SW480 (cell line): Measurements from ENCODE around the gene PDE4B.
A peak's percentile ranks its signal among the peaks of the same experiment; 100 is the strongest.
"Not testable (repeated sequence)": the region's sequence is repeated elsewhere in the genome, so short reads cannot be mapped to it uniquely, and the experiment has no call there.

Experiments used
- DNase-seq: peaks from one replicate; pipeline ENCODE4 v3.0.0-alpha.2; 2016; ENCODE audit warnings: low spot score

PDE4B gene

GRCh38 chr1:66393586-66394287 is 601.0 kb downstream of the PDE4B start:
- no peak for DNase-seq

DNA sequence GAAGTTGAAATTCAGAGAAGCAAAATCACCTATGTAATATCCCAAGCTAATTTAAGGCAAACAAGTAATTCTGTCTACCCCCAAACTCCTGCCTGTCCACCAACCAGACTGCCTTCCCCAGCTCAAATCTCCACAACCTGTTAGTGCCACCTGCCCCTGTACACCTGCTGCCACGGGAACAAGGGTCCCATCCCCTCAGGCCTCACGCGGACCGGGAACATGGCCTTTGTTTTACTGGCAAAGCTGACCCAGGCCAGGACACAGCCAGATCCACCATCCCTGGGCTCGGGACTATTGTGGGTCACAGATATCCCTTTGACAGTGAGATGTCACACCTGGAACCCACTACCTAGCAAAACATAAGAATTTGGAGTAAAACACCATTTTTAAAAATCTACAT is 601.9 kb downstream of the PDE4B start:
- no peak for DNase-seq

DNA sequence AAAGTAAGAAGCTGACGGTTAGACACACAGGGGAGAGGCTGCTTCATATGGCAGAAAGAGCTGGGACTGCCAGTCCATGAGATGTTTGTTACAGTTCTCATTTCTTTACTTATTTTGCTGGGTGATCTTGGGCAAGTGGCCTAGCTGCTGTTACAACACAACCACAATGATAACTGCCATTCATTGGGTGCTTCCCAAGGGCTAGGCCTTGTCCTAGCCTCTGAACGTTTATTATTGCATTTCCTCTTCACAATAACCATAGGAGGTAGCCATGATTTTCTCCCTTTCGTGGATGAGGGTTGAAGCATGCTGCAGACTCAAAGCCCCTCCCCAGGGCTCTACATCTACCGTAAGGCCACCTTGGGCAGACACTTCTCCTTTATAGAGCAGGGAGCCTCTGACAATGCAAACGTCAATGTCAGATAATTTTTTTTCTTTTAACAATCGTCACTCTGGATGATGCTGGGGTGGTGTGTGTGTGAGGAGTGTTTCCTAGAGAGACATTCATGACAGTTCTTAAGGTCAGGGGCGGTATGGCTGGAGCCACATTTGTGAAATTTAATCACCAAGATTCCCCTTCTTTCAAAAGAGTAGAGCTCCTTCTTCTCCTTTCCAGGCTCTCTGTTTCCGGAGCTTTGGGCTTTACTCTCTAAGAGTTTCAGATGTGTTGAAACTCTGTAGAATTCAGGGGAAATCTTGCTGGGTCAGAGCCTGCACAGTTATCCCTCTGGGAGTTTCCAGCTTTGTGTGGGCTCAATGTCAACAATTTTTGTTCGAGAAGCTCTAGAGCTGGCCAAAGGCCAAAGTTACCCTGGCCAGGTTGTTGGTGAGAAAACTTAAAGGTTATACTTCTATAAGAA is 602.7 kb downstream of the PDE4B start:
- no peak for DNase-seq

DNA sequence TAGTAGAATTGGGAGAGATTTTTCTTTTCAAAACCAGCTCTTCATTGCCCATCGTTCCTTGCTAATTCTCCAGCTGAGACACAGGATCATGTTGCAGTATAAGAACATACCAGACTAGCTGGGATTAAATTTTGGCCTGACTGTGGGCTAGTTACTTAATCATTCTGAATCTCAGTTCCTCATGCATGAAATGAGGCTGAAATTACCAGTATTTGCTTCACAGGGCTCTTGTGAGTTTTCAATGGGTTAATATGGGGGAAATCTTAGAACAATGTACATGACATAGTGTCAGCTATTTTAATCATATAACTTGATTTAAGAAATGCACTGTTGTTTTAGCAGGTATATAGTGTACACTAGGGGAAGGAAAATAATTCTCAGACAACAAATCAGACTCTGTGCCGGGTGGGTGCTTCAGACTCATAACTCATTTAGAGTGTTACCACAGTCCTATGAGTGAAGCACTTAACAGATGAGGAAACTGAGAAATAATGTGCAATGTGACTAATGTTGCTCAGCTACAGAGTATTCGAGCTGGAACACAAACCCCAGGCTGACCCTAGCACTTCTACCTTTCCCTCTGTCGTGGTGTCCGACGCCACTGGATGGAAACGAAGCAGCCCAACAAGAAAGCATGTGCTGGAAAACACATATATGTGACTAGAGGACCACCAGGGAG is 603.7 kb downstream of the PDE4B start:
- DNase-seq, result no peak

GRCh38 chr1:66397192-66397591 is 604.5 kb downstream of the PDE4B start:
- DNase-seq, result no peak

DNA sequence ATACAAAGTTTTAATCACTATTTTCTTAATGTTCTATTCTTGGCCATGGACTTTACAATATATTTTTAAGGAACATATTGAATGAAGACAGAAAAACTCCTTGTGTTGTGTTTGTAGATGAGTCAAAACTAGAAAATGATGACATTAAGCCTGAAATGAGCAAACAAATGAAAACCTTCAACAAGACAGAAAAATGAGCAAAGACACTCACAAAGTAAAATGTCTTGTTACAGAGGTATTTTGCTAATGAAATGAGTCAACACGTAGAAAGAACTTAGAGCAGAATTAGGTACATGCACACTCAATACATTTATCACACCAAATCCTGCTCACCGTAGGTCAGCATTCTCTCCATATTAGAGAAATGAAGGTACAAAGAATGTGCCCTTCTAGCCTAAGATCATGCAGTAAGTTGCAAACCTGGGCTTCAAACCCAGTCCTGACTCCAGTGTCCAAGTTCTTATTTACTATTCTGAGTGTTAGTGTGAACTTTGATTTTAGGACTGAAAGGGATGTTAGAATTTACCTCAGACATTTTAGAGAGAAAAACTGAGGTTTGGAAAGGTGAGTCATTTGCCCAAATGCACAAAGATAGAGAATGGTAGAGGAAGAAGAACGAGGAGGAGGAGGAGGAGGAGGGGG is 607.3 kb downstream of the PDE4B start:
- DNase-seq, result no peak

DNA sequence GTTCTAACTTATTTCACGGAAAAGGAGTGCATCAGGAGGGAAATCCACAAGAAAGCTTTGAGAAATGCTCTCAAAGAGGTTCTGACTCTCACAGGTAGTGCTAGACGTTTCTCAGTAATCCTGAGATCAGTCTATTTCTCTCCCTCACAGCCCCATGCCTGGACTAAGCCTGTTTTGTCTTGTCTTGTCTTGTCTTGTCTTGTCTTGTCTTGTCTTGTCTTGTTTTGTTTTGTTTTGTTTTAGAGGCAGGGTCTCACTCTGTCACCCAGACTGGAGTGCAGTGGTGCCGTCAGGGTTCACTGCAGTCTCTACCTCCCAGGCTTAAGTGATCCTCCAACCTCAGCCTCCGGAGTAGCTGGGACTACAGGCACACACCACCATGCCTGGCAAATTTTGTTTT is 608.0 kb downstream of the PDE4B start:
- no peak for DNase-seq

GRCh38 chr1:66401244-66401643 is 608.5 kb downstream of the PDE4B start:
- DNase-seq, result no peak

DNA sequence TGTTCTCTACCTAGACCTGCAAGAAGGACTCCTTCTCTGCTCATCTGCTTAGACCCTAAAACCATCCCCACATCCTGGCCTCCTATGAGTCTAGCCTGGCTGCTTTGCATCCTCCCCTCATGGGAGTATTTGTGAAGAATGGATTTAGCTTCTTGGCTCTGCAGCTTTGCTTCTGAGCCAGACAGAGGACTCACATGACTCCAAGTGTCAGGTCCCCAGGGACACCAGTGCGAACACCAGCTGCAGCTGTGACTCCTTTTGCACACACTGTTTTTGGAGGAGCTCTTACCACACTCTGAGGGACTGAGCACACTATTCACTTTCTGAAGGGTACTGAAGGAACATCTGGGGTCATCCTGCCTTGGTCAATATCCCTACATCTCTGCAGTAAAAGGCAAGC is 609.5 kb downstream of the PDE4B start:
- DNase-seq, result no peak

DNA sequence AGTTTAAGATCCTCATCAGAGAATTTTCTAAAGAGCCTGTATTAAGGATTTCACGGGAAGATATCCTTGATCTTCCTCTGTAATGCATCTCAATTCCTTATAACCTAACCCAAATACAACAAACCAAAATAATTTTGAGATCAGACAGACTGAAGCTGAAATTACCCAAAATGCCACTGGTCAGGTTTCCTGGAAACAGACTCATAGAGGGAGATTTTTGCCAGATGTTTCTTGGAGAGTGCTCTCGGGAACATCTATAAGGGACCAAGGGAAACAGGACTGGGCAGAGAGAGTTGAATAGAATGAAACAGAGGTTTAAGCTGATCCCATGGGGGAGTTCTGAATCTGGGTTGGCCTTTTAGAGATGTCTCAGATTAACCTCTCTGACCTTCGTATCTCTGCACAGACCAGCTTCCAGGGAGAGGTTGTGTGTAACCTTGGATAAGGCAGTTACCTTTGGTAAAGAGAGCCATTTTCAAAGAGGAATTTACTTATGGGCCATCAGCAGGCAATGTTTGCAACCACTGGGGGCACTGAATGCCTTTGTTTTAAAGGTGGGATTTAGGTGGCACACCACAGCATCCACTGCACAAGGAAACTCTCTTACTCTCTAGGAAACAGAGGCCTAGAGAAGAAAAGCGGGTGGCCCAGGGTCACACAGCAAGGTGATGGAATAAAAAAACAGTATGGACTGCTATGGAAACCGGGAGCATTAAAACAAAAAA is 610.5 kb downstream of the PDE4B start:
- DNase-seq, result no peak

DNA sequence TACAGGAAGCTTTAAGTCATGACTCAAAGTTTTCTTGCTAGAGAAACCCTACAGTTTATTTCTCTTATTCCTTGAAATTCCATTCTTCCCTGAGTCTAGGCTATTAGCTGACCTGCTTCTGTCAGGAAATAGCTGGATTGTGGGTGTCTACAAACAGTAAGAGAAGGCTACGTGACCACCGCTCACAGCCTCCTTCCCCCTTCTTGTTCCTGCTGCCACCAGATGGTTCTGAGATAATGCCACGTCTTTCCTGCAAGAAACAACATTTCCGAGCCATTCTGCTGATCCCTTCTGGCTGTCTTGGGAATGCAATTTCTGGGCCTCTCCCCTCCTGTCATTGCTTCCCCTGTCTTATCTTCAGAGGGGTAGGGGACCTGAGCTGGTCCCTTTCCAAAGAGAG is 612.4 kb downstream of the PDE4B start:
- no peak for DNase-seq

- DNase-seq, result not testable (repeated sequence)
Measured at GRCh38 chr1:66411449-66411848, 618.8 kb downstream of the PDE4B start.

- DNase-seq, result peak; percentile 6
Measured at GRCh38 chr1:66412704-66413103, 620.0 kb downstream of the PDE4B start.

DNA sequence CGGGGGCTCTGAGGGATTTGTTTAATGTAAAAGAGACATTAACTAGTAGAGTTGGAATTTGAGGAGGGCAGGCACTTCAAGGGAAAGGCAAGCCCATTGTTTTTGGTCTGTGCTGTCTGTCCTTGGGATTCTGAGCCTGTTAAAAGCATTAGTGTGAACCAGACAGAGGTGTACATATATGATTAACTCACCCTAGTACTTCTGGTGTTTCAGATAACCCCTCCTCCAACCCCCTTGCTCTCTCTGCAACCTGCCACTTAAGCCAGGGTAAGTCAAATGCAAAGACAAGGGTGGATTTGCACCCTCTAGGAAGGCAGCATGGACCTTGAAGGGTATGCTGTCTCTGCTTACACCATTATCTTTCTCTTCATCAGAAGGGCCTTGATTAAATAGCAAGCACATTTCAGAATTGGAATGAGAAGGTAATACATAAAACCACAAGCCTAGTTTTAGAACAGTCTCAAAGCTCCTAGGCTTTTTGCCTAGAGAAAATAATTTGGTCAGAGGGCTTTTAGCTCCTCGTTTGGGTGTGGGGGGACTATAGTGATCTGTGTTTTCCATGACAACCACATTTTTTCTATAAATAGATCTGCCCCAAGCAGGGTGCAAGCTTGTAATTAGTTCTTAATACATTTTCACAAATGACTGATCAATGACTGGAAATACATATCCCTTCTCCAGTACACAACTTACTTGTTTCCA is 620.6 kb downstream of the PDE4B start:
- DNase-seq, result no peak

- DNase-seq, result no peak
Measured at GRCh38 chr1:66413838-66414175, 621.1 kb downstream of the PDE4B start.

DNA sequence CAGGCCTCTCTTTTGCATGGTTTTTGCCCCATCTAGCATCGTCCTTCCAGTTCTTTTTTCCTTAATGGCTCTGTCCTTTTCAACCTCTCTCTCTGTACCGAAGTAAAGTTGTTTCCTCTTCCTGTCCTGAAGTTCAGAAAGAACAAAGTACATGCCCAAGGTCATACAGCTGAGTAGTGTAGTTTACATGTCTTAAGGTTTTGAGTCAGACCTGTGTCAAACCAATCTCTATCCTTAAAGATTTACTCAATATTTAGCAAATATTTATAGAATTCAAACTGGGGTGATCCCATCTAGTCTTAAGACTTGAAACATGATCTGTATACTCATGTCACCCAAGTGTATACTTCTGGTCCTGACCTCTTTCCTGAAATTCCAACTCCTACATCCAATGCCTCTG is 622.6 kb downstream of the PDE4B start:
- no peak for DNase-seq

DNA sequence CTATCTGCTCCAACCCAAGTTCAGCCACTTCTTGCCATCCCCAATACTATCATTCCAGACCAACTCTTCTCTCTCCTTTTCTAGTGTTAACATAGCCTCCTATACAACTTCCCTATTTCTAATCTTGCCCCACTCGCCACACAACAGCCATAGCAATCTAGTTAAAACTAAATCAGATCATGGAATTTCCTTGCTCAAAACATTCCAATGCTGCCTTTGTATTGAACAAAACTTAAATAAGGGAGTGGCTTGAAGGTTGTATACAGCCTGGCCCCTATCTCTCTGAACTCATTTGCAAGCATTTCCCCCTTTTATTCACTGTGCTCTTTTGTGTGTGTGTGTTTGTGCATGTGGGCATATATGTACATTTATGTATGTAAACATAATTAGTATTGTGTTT is 623.2 kb downstream of the PDE4B start:
- DNase-seq, result no peak

DNA sequence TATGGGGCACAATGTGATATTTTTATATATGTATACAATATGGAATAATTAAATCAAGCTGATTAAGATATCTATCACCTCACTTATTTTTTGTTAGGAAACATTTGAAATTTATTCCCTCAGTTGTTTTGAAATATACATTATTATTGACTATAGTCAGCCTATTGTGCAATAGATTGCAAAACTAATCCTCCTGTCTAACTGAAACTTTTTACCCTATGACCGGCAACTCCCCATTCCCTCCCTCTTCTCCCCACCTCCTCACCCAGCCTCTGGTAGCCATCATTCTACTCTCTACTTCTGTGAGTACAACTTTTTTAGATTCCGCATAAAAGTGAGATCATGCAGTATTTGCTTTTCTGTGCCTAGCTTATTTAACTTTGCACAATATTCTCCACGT is 623.6 kb downstream of the PDE4B start:
- no peak for DNase-seq

DNA sequence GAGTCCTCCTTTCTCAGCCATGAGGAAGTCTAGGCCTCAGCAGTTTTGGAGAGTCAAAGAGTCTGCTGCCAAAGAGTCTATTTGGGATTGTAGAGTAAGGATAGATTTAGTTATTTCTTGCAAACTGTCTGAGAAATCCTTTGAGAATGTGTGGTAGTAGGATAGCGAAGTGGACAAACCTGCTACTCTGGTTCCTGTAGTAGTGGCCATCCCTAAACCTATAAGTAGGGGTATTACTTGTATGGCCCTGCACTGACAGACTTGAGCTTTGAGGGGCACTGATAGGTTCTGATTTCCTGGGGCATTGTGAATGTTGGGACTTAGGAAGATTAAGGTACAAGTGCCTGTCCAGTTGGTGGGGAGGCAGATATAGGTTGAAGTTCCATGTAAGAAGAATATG is 625.3 kb downstream of the PDE4B start:
- DNase-seq, result no peak

DNA sequence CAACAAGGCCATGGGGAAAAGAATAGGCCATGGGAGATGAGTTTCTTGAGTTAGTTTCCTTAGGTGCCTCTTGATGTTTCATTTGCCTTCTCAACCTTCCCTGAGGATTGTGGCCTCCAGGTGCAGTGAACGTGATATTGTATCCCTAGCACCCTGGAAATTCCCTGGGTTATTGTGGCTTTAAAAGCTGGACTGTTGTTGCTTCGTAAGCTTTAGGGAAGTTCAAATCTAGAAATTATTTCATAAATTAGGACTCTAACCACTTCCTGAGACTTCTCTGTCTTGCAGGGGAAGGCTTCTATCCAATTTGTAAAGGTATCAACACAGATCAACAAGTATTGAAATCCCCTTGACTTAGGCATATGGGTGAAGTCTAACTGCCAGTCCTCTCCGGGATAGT is 627.5 kb downstream of the PDE4B start:
- DNase-seq, result not testable (repeated sequence)

GRCh38 chr1:66420906-66421305 is 628.2 kb downstream of the PDE4B start:
- DNase-seq, result not testable (repeated sequence)
